ENCODE measurements around the gene CCNL2.

DNA sequence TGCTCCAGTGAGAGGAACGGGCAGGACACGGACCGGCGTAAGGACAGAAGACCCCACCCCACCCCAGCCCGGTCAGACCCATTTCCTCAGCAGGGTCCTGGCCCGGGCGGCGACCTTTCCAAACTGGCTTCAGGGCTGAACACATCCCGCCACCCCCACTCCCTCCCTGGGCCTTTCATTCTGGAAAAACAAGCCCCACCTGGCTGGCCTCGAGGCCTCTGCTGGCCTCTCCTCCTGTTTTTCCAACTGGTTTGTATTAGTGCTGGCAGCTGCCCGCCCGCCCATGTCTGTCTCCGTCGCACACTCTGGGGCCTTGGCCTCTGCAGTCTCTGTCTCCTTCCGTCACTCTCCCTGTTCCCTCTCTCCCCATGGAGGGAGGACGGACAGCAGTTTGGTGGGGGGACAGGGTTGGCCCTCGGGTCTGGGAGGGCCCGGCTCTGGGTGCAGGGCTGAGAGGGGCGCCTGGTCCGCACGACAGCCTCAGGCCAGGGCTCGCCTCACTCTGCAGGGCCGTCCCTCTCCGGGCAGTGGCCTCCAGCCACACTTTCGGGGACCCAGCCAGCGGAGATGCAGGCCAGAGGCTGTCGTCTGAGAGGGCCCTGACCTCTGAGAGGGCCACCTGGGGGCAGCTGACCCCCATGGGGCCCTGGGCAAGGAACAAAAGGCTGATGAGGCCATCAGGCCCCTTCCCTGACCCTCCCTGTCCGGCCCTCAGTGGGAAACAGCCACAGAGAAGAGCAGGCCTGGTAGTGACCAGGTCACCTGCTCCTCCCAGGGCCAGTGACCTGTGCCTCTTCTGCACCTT is 39.3 kb downstream of the CCNL2 start:
- TF ChIP-seq POLR2A (IDR thresholded peaks at IDR 0.05) (no peak), CTCF (IDR thresholded peaks at IDR 0.05) (no peak)
